Hepatocyte (in vitro differentiated cells): ENCODE data around the gene RFT1.

Experiments used
- CTCF ChIP-seq: fragments of 200-600 bp; sonication (generic); IDR thresholded peaks from 2 replicates; pipeline ENCODE4 v1.5.1; 2016; ENCODE audit warnings: antibody characterized with exemption, mild to moderate bottlenecking; ENCODE audit not compliant: poor library complexity
- EZH2 ChIP-seq: fragments of 200-600 bp; sonication (generic); IDR thresholded peaks from 2 replicates; pipeline ENCODE4 v1.6.1; 2016; ENCODE audit warnings: antibody characterized with exemption, mild to moderate bottlenecking, borderline replicate concordance
- EZH2phosphoT487 ChIP-seq: fragments of 200-600 bp; sonication (generic); IDR thresholded peaks from one replicate; pipeline ENCODE4 v1.6.1; 2018; ENCODE audit warnings: antibody characterized with exemption, mild to moderate bottlenecking, low read depth, moderate library complexity; ENCODE audit not compliant: unreplicated experiment, severe bottlenecking

DNA sequence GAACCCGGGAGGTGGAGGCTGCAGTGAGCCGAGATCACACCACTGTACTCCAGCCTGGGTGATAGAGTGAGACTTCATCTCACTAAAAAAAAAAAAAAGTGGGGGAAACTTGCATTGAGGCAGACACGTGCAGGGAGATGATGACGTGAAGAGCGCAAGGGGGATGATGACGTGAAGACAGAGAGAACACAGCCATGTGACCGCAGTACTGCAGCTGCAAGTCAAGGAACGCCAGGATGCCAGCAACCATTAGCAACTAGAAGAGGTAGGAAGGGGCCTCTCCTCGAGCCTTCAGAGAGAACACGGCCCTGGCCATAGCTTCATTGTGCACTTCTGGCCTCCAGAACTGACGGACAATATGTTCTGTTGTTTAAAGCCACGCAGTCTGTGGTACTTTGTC lies 28.3 kb downstream of the RFT1 start:
- TF ChIP-seq CTCF, result no peak
- TF ChIP-seq EZH2phosphoT487, result no peak
- TF ChIP-seq EZH2, result no peak
